Measurements from ENCODE around the gene NEK6. TPM values are rescaled to one million over a fixed set of nuclear protein-coding genes. Genes with fewer than 3 reads are reported as not detected.
A peak's percentile ranks its signal among the peaks of the same experiment; 100 is the strongest.

Gene NEK6
- polyA plus RNA-seq, 1 experiment: 128 TPM

GRCh38 chr9:124399968-124400940 lies 142.5 kb downstream of the NEK6 start:
- Histone ChIP-seq H3K27me3 (ENCODE audit: control insufficient read depth, insufficient read depth, low read length) (no peaks in the 10 kb centered on the region), H3K9me3 (ENCODE audit: control insufficient read depth, insufficient read depth, low read length) (no peaks in the 10 kb centered on the region), H3K4me3 (ENCODE audit: low read depth, low read length) (peak overlapping the region; percentile 17), H3K27ac (ENCODE audit: low read depth, low read length) (peak overlapping the region; percentile 57)
- ChIA-PET POLR2A (interaction anchor here (1.6 to 3.6 kb wide), 2 partner anchors 9 to 10 kb away, joined by 8 to 11 read pairs; no protein-coding TSS in a partner anchor), CTCF (interaction anchor here (2.2 to 12.5 kb wide), 2 partner anchors 7 to 10 kb away, joined by 9 to 119 read pairs; no protein-coding TSS in a partner anchor)
- TF ChIP-seq CTCF (IDR thresholded peaks at IDR 0.05; ENCODE audit: low read depth, low read length): no peak
- DNase-seq (ENCODE audit: low read depth, low spot score): no peak

Other genes with a start within 250 kb of the NEK6 start
- gene LHX2, start 246.2 kb upstream of the NEK6 start, polyA plus RNA-seq (2011; rRNA removed): not detected in 2 replicates
- 382 and 396 TPM in 2 replicates for gene PSMB7, start 157.5 kb downstream of the NEK6 start, polyA plus RNA-seq (2011; rRNA removed)
- not detected in 2 replicates for gene ADGRD2, start 192.5 kb downstream of the NEK6 start, polyA plus RNA-seq (2011; rRNA removed)
- not detected in 2 replicates for gene NR5A1, start 249.4 kb downstream of the NEK6 start, polyA plus RNA-seq (2011; rRNA removed)

Measured in AG04450 (cell line).